HuH-7.5 (cell line): ENCODE results near the gene EPHB1.
"Not testable (repeated sequence)": the region's sequence is repeated elsewhere in the genome, so short reads cannot be mapped to it uniquely, and the experiment has no call there.

Source experiments
- DNase-seq: peaks from one replicate; pipeline ENCODE4 v3.0.0; 2011; ENCODE audit warnings: low spot score

Gene EPHB1

DNA sequence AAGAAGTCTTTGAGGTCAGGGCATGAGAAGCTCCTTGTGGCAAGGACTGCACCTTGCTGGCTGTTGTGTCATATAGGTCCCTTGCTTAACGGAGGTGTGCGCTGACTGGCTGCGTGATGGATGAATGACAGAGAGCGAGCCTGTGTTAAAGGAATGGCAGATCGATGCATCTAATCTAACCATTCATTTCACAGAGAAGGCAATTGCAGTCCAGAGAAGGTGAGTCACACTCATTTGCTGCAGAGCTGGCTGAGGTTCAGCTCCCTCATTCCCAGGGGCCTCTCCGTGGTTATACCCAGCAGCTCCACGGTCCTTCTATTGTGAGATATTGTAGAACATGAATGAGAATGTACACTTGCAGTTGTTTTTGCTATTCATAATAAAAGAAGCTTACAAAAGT lies 289.3 kb downstream of the EPHB1 start:
- DNase-seq: no peak

DNA sequence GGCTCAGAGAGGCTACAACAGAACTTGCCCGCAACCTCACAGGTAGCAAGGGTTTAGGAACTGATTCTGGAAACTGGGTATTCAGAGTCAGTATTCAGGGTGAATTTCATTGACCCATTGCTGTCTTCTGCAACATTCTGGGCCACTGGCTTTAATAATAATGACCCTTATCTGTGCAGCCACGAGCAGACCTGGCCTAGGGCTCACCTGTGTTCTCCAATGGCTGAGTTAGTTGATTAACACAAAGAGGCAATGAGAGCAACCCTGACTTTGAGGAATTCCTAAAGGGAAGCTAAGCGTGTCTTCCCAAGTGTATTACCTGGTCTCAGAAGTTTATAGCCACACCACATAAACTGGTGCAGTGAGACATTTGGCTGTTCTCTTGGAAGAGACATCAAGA lies 289.9 kb downstream of the EPHB1 start:
- no peak for DNase-seq

DNA sequence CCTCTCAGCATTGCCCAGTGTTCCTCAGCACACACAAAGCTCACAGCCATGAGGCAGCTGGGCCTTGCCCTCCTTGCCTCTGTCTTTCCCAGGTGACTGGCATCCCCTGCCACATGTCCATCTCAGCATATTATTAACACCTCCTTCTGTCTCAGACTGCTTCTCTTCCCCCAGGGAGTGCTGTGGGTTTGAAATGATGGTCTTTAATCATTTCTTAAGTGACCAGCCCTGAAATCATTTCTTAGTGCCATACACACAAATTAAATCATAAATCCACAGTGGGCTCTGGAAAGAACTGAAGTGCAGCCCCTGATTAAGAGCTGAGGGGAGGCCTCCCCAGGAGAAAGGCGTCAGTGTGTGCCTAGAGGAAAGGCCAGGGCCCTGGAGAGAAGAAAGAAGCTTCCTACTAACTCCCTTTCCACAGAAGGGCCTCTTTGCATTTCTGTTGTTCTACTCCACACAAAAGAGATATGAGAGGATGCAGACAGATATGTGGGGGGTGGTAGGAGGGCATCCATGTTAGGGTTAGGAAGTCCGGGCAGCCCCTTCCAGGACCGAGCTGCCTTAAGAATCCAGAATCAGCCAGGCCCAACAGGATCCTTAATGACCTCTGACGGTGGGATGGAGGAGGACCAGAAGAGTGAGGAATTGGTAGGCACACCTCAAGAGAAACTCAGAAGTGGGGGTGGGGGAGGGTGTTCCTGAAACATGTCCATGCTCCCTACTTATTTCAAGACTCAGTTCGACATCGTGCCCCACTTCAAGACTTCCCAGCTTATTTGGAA lies 290.8 kb downstream of the EPHB1 start:
- no peak for DNase-seq

DNA sequence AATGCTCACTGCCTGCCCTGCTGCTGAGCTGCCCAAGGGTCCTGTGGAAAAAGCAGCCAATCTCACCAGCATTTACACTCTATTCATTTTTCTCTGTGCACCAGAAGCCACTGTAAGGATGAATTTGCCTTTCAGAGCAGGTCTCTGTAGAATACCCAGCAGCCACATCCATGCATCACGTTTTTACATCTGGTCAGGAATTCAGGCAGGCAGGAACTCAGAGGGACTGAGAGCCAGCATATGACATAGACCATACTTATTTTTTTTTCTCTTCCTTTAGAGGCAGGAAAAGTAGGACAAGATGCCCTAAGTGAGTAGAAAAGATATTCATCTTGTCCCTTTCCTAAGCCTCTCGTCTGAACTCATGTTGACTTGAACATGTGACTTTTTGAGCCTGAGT lies 292.7 kb downstream of the EPHB1 start:
- DNase-seq: no peak

DNA sequence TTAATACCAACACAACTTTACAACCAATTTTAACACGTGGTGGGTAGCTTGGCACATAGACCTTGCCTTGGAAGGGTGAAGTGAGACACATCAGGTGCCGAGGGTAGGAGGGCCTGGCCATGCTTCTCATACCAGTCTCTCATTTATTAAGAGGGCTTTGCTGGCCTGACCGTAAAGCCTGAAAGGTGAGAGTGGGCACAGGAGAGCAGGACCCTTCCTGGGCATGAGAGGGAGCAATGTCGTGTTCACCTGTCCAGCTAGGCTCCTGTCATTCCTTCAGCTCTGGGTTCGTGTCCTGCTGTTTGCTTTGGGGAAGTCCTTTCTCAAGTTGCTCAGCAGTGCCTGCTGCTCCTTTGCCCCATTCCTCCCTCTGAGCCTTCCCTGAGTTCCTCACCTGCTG lies 294.4 kb downstream of the EPHB1 start:
- no peak for DNase-seq

DNA sequence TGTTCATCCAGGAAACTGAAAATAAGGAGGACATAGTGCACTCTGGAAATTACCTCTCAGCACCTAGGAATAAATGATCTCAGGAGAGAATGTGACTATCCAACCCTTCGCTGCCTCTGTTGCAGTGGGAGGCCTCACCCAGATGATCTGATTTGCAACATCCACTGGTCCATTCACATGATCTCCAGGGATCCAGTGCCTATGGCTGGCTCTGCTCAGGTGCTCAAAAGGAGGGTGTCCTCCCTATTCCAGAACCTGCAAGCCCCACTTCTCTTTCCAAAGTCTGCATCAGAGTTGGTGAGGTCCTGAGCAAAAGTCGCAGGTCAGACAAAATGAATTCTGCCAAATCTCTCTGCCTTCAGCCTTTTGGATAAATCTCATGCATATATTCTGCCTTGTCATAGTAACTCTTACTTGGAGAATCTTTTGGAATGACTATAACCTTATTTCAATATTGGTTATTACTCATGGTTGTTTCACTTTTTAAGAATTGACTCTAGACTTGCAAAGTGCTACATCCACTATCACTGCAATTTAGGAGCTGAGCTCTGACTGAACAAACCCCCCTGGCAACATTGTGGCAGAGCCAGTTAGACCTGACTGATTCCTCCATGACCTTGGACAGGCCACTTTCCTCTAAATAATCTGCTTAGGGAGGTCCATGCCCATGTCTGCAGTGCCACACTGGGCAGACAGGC lies 295.1 kb downstream of the EPHB1 start:
- DNase-seq: no peak

DNA sequence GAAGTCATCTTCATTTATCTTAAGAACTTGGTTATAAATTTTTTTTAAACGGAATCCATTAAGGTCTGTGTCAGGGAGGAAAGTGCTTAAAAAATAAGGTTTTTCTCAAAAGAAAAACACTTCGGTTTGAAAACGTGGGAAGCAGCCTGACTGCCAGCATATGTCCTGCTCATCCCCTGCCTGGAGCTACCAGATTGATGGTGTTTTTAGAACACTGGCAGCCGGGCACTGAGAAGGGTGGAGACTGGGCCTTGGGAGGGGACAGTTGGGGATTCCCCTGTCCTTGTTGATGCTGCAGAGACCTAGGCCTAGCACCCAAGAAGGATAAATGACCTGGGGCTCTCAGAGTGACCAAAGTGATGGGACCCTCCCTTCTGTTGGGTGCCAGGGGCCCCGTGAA lies 296.9 kb downstream of the EPHB1 start:
- DNase-seq: no peak

DNA sequence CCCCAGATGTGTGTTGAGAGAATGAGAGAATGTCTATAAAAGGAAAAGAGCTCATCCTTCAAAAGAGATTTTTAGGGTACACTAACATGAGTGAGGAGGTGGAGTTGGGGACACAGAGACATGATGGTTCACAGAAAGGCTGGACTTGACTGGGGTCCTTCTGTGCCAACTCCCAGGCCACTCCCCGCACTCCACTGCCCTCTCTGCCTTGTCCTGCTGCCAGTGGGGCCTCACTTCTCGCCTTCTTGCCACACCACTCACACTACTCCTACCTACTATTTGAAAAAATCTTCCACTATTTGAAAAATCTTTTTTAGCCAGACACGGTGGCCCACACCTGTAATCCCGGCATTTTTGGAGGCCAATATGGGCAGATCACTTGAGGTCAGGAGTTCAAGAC lies 298.1 kb downstream of the EPHB1 start:
- no peak for DNase-seq

DNA sequence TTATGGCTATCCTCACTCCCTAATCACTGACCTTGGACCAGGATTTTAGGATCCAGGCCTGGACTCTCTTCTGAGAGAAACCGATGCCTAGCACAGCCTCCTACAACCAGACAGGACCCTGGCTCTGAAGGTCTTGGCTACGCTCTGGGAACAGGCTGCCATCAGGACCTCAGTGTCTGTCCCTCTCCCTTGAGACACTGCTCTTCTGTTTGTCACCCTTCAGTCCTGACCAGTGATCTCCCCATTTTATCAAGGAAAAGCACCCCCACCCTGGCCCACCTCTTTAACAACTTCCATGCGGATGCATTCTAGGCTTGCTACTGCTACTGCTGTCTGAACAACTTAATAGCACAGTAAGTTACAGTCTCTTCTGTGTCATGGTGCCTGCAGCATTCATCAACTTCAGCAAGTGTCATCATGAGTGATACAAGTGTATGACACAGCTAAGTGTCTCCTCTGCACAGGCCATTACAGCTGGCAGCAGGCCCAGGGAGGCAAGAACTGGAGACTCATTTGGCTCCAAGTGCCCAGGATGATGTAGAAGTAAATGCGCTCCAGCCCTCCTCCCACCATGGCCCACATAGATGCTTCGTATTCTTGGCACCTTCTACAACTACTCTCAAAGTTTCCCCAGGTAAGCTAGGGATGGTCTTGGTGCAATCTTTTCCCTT lies 302.4 kb downstream of the EPHB1 start:
- no peak for DNase-seq

DNA sequence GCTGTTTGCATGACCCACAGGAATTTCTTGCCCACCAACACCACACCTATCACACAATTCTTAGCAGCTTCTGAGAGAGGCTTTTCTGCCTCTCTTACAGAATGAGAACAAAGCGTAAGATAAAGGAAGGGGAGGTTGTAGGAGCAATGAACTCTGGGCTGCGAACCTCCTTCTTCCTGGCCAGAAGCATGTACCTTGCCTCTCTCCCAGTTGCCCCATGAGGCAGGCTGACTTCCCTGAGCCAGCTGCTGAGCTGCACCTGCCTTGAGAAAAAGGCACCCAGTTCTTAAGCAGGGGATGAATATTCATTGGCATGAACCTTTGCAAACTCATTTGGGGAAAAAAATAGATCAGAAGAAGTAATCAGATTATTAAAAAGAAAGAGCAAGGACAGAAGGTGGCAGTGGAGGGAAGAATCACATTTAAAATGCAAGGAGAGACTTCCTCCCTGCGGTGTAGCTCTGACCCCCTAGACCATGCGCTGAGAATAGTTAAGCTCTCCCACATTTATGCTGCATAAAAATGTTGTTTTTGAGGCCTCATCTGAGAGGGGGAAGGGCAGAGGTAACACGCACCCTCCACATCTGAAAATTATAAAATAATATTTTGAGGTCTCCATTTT lies 304.8 kb downstream of the EPHB1 start:
- DNase-seq: no peak

DNA sequence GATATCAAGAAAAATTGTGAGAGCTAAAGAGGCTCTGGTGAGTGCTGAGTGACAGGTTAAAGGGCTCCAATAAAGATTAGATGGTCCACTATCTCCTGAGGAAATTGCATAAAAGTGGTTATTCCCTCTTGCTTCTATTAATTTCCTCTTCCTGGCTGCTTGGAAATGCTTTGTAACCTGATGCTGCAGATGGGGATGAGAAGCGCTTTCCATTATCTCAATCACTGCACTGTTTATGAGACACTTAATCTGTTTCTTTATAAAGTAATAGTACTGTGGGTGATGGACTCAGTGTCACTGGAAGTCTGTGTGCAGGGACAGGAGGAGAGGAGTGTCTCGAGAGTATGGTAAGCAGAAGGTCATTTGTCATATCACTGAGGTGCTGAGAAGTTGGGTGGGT lies 305.3 kb downstream of the EPHB1 start:
- DNase-seq: no peak

DNA sequence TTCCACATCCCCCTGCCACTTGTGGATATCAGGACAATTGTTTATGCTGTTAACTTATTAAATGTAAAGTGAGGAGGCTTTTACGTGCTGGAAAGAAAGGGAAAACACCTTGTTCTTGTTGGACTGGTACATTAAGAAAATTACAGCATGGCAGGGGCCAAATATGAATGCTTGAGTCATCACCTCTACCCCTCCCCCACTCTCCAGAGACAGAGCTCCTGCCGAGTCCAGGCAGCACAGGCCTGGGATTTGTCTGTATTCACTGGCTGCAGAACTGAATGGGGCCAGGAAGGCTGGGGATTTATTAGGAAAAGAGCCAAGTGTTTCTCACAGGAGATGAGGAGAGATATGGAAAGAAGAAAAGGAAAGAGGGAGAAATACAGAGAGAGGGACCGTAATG lies 308.9 kb downstream of the EPHB1 start:
- DNase-seq: no peak

DNA sequence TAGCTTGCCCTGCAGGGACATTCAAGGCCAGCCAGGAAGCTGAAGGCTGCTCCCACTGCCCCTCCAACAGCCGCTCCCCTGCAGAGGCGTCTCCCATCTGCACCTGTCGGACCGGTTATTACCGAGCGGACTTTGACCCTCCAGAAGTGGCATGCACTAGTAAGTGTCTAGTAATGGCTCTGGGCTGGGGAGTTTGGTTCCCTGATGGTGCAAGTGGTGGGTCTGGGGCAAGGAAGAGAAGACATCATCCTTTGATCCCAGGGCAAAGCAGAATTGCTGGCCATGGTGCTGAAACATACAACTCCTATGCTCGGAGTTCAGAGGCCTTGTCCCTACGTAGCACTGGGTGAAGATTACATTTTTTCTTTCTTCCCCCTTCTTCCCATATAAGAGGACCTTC lies 311.4 kb downstream of the EPHB1 start:
- DNase-seq: peak; percentile 40

DNA sequence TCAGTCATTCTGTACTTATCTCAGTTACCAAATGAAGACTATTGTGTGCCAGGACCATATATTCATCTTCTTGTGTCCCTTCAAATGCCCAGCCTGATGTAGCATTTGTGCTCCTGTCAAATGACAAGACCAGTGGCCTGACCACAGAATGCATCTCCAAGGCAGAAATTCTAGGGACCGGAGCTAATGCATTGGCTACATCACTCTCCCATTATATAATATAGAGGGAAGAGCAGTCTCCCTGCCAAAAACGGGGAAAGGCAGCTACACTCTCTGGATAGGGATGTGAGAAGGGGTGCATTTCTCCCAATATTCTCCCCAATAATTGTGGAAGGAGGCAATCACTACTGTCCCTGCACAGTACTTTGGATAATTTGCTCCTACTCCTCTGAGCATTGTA lies 312.0 kb downstream of the EPHB1 start:
- no peak for DNase-seq

DNA sequence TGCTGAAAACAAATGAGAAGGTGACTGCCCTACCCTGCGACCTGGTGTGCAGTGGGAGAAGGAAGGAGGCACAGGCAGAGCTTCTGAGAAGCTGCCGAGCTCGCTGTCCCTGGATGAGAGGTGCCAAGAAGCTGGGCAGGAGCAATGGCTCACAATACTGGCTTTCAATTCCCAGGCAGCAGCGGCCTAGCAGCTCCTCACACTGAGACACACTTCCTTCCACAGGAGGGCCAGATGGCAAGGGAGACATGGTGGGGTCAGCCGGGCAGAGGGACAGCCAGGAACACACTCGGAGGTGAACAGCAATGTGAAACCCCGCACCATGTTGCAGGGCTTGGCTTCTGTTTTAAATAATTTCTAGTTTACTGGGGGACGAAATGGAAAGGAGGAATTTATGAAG lies 314.6 kb downstream of the EPHB1 start:
- no peak for DNase-seq

DNA sequence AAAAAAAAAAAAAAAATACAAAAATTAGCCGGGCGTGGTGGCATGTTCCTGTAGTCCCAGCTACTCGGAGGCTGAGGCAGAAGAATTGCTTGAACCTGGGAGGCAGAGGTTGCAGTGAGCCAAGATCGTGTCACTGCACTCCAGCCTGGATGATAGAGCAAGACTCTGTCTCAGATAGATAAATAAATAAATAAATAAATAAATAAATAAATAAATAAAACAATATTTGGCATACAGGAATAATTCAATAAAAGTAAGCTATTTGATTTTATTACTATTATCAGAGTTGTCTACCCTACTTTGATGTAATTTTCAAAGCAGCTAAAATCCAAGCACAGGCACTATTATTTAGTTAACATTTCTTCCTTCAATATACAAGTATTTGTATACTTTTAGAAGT lies 319.5 kb downstream of the EPHB1 start:
- not testable (repeated sequence) for DNase-seq

DNA sequence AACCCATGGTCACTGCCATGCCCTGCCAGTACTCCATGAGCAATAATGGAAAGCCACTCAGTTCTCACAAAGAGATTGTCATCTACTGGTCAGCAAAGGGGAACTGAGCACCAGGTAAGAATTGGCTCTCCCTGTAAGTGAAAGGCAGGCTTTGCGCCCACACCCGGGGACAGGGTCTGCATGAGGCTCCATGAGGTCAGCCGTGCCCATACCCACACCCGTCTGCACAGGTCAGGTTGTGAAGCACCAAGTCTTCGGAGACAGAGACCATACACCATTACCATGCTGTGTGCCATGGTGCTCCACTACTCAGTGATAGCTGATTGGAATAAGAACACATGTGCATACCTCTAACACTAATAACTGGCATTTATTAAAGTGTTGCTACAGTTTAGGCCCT lies 322.9 kb downstream of the EPHB1 start:
- DNase-seq: no peak

DNA sequence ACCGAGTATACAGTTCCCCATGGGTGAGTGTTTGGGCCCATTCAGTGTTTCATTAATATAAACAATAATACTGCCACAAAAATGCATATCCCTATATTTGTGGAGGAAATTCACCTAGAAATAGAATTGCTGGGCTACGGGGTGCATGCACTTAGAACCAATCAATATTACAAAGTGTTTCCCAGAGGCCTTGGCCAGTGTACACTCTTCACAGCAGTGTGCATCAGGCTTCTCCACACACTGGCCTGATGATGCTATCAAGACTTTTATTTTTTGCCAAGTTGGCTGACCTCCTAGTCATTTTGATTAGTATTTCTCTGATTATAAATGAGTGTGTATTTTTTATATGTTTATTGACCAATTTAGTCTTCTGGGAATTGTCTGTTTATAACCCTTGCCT lies 323.7 kb downstream of the EPHB1 start:
- no peak for DNase-seq

DNA sequence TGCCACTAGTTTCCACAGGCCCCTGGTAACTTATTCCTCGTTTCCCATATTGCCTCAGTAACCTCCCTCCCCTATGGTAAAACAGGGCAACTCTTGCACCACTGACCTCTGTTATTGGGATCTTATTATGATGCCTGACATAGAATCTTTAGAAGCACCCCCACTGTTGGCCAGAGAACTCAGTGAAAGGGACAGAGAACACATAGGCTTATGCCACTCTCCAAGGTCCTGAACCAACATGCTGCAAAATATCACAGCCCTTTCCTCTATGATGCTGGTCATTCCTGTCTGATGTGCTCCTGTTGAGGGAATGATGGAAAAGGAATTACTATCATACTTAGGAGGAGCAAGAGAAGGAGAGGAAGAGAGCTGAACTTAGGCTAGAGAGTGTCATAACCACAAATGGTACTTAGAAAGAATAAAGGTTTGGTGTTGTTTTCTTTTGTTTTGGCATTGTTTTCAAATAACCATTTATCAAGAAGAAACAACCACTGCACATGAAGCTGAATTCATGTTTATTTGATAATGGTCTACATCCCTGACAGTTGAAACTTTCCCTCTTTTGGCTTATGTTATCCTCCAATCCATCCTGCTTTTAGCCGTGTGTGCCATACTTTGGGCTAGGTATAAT lies 330.2 kb downstream of the EPHB1 start:
- peak; percentile 22 for DNase-seq

DNA sequence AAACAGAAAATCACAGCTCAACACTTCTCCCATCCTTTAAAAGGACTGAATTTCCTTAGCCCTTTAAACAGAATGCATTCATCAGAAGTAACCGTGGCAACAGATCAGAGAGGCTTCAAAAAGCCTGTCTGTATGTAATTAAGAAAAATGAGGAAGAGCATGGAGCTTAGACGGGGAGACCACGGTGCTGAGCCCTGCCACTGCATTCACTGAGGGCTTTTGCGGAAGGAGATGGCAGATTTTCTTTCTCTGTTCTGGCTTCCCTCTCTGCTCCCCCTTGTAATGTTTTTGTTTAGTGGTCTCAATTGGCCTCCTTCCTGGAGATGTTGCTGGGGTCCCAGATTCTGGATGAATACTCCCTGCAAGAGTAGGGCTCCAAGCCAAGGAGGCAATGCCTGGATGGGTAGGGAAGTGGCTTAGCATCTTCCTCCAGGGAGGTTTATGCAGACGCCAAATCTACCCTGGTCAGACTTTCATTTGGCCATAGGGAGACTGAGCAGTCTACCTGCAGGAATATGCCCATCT lies 332.9 kb downstream of the EPHB1 start:
- DNase-seq: no peak

DNA sequence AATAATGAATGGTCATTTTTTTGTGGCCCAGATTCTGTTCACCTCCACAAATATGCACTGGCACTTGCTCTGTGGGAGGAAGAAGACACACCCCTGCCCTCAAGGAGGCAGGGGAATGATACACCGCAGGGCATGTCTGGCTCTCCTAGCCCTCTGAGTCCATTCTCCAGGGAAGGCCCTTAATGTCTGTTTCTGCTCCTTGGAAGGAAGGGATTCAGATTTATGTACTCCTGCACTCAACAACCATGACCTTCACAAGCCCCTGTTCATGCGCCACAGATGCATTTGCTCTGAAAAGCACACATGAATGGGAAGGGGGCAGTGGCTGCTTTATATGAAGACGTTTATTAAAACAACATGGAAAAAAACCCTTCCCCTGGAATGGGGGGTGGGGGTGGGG lies 333.8 kb downstream of the EPHB1 start:
- no peak for DNase-seq

DNA sequence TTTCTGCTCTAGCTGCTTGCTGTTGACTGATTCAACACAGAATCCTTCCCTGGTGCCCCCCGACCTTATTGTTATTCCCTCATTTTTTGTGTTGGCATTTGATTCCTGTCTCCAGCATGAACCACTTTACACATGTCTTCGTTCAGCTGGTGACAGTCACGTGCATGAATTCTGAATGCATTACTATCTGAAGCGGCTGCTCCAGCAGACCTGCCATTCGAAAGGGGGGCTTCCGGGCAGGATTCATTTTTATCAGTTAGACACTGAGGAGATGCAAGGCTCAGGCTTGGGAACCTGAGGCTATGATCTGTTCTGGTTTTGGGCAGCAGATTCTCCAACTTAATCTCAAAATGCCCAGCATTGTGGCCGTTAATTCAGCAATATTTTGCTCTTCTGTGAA lies 336.2 kb downstream of the EPHB1 start:
- DNase-seq: no peak
